Measurements from ENCODE around the gene VOPP1.

DNA sequence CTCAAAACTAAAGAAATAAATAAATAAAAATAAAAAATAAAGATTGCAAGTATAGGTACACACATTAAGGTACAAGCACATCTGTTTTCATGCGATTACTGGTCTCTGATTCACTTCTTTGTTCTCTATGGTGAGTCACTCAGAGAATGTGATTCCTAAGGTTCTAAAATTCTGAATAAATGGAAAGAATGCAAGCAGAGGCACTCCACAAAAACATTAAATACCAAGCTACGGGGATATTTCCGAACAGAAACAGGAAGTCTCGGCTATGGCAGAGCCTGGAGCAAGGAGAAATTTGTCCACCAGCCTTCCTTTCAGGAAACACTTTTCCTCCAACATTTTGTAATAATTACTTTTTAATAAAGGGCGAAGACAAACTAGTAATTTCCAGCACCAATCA is 1.4 kb downstream of the VOPP1 start:
- no peak for TF ChIP-seq NFYB (IDR thresholded peaks at IDR 0.05; ENCODE audit: insufficient read depth, low read depth, low read length)
- no peak for TF ChIP-seq POLR2AphosphoS5 (IDR thresholded peaks at IDR 0.05; ENCODE audit: low read length)
- TF ChIP-seq SRF (IDR thresholded peaks at IDR 0.05; ENCODE audit: low read depth in 2 of 2, low read length in 2 of 2), result no peak
- TF ChIP-seq LARP7 (IDR thresholded peaks at IDR 0.05), result no peak
- TF ChIP-seq, protein P1, sequence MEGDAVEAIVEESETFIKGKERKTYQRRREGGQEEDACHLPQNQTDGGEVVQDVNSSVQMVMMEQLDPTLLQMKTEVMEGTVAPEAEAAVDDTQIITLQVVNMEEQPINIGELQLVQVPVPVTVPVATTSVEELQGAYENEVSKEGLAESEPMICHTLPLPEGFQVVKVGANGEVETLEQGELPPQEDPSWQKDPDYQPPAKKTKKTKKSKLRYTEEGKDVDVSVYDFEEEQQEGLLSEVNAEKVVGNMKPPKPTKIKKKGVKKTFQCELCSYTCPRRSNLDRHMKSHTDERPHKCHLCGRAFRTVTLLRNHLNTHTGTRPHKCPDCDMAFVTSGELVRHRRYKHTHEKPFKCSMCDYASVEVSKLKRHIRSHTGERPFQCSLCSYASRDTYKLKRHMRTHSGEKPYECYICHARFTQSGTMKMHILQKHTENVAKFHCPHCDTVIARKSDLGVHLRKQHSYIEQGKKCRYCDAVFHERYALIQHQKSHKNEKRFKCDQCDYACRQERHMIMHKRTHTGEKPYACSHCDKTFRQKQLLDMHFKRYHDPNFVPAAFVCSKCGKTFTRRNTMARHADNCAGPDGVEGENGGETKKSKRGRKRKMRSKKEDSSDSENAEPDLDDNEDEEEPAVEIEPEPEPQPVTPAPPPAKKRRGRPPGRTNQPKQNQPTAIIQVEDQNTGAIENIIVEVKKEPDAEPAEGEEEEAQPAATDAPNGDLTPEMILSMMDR (IDR thresholded peaks at IDR 0.05 in 2 of 3, conservative IDR thresholded peaks at IDR 0.05 in 1 of 3; ENCODE audit: control insufficient read depth in 2 of 3, extremely low read depth in 1 of 3, insufficient read depth in 1 of 3, low read depth in 3 of 3, low read length in 3 of 3), result no peak
- TF ChIP-seq SIN3A (IDR thresholded peaks at IDR 0.05; ENCODE audit: low read depth, low read length), result no peak
- no peak for TF ChIP-seq EP300 (IDR thresholded peaks at IDR 0.05; ENCODE audit: borderline replicate concordance in 1 of 2, control insufficient read depth in 1 of 2, low read depth in 2 of 2, low read length in 2 of 2)
- TF ChIP-seq POLR2A (IDR thresholded peaks at IDR 0.05; ENCODE audit: low read depth, low read length), result no peak
- TF ChIP-seq RAD21 (IDR thresholded peaks at IDR 0.05; ENCODE audit: insufficient read depth, low read depth, low read length), result no peak
- TF ChIP-seq ZBTB4 (CRISPR knock-in tag; IDR thresholded peaks at IDR 0.05), result no peak
- no peak for TF ChIP-seq FOXM1 (IDR thresholded peaks at IDR 0.05; ENCODE audit: low read depth, low read length)
